Loucy (cell line): Measurements from ENCODE around the gene CXCR5.

ENCODE experiments used
- H2AFZ ChIP-seq: fragments of 200-600 bp; sonication (generic); 2 replicates; pipeline ENCODE4 v1.6.0; 2016; ENCODE audit warnings: antibody characterized with exemption, mild to moderate bottlenecking, low read length, moderate library complexity
- H3F3A ChIP-seq: fragments of 200-600 bp; 2 replicates; pipeline ENCODE4 v1.6.0; 2016; ENCODE audit warnings: antibody characterized with exemption, low read depth, mild to moderate bottlenecking
- H3K27me3 ChIP-seq: fragments of 200-600 bp; sonication (generic); 2 replicates; pipeline ENCODE4 v1.6.1; 2014; ENCODE audit warnings: low read length, mild to moderate bottlenecking; ENCODE audit not compliant: insufficient read depth, poor library complexity, severe bottlenecking
- H3K36me3 ChIP-seq: fragments of 200-600 bp; sonication (generic); 2 replicates; pipeline ENCODE4 v1.6.1; 2016; ENCODE audit warnings: low read length; ENCODE audit not compliant: insufficient read depth
- H3K4me1 ChIP-seq: fragments of 200-600 bp; sonication (generic); 2 replicates; pipeline ENCODE4 v1.5.1; 2014; ENCODE audit warnings: low read length, mild to moderate bottlenecking; ENCODE audit not compliant: insufficient read depth, poor library complexity, severe bottlenecking
- H3K4me2 ChIP-seq: fragments of 200-600 bp; sonication (generic); 2 replicates; pipeline ENCODE4 v1.6.0; 2014; ENCODE audit warnings: antibody characterized with exemption, low read length, low read depth, mild to moderate bottlenecking; ENCODE audit not compliant: poor library complexity, severe bottlenecking
- H3K4me3 ChIP-seq: fragments of 200-600 bp; sonication (generic); 2 replicates; pipeline ENCODE4 v1.5.1; 2014; ENCODE audit warnings: low read length, mild to moderate bottlenecking, mixed read lengths; ENCODE audit not compliant: poor library complexity, severe bottlenecking
- H3K79me2 ChIP-seq: fragments of 200-600 bp; sonication (generic); 2 replicates; pipeline ENCODE4 v1.6.1; 2014; ENCODE audit warnings: low read length; ENCODE audit not compliant: insufficient read depth
- H3K9ac ChIP-seq: fragments of 200-600 bp; sonication (generic); 2 replicates; pipeline ENCODE4 v1.6.0; 2014; ENCODE audit warnings: mild to moderate bottlenecking, low read depth, low read length, moderate library complexity; ENCODE audit not compliant: poor library complexity, severe bottlenecking
- H3K9me2 ChIP-seq: fragments of 200-600 bp; sonication (generic); replicated peaks from 2 replicates; pipeline ENCODE4 v1.6.1; 2016; ENCODE audit warnings: low read depth, low read length, mixed read lengths
- H3K9me3 ChIP-seq: fragments of 200-600 bp; sonication (generic); 2 replicates; pipeline ENCODE4 v1.6.1; 2014; ENCODE audit warnings: mild to moderate bottlenecking, antibody characterized with exemption, low read length, low read depth; ENCODE audit not compliant: insufficient read depth
- H4K20me1 ChIP-seq: fragments of 200-600 bp; sonication (generic); 2 replicates; pipeline ENCODE4 v1.6.0; 2014; ENCODE audit warnings: antibody characterized with exemption, low read length, mild to moderate bottlenecking; ENCODE audit not compliant: insufficient read depth, poor library complexity, severe bottlenecking
- CTCF ChIP-seq: fragments of 200-600 bp; sonication (generic); conservative IDR thresholded peaks from 2 replicates; pipeline ENCODE4 v1.5.1; 2014; ENCODE audit warnings: mild to moderate bottlenecking, antibody characterized with exemption, low read length
- EZH2phosphoT487 ChIP-seq: fragments of 200-600 bp; IDR thresholded peaks from 2 replicates; pipeline ENCODE4 v1.6.1; 2018; ENCODE audit warnings: antibody characterized with exemption, mild to moderate bottlenecking, moderate library complexity, borderline replicate concordance

The CXCR5 gene

GRCh38 chr11:118947091-118947490 lies 63.4 kb downstream of the CXCR5 start:
- Histone ChIP-seq H4K20me1 (no peaks in the 10 kb centered on the region), H3F3A (no peaks in the 10 kb centered on the region), H3K9me2 (no peaks in the 10 kb centered on the region), H3K27me3 (no peaks in the 10 kb centered on the region), H3K36me3 (no peaks in the 10 kb centered on the region), H3K79me2 (no peaks in the 10 kb centered on the region), H3K9me3 (no peaks in the 10 kb centered on the region), H2AFZ (no peak overlapping the region), H3K4me2 (no peak overlapping the region), H3K9ac (no peak overlapping the region), H3K4me3 (no peak overlapping the region), H3K4me1 (no peaks in the 10 kb centered on the region)
- TF ChIP-seq CTCF (no peak), EZH2phosphoT487 (no peak)
